Measurements from ENCODE around the gene CASP1.

GRCh38 chr11:105081412-105082150 lies 46.6 kb upstream of the CASP1 start:
- TF ChIP-seq, protein P1, sequence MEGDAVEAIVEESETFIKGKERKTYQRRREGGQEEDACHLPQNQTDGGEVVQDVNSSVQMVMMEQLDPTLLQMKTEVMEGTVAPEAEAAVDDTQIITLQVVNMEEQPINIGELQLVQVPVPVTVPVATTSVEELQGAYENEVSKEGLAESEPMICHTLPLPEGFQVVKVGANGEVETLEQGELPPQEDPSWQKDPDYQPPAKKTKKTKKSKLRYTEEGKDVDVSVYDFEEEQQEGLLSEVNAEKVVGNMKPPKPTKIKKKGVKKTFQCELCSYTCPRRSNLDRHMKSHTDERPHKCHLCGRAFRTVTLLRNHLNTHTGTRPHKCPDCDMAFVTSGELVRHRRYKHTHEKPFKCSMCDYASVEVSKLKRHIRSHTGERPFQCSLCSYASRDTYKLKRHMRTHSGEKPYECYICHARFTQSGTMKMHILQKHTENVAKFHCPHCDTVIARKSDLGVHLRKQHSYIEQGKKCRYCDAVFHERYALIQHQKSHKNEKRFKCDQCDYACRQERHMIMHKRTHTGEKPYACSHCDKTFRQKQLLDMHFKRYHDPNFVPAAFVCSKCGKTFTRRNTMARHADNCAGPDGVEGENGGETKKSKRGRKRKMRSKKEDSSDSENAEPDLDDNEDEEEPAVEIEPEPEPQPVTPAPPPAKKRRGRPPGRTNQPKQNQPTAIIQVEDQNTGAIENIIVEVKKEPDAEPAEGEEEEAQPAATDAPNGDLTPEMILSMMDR (optimal IDR thresholded peaks at IDR 0.05 in 1 of 3, IDR thresholded peaks at IDR 0.05 in 1 of 3, conservative IDR thresholded peaks at IDR 0.05 in 1 of 3; ENCODE audit: extremely low read depth in 1 of 3, insufficient read depth in 2 of 3, low read length in 3 of 3), result no peak
- no peak for TF ChIP-seq EZH2 (IDR thresholded peaks at IDR 0.05; ENCODE audit: low read length)

Data from keratinocyte (primary cell).